NB4 (cell line): ENCODE measurements around the gene UROC1.

Source experiments
- DNase-seq: peaks from one replicate; pipeline ENCODE4 v3.0.0; 2010; ENCODE audit warnings: low read depth
- H3K4me3 ChIP-seq: one replicate; pipeline ENCODE4 v1.5.1; 2011; ENCODE audit warnings: mild to moderate bottlenecking, low read depth, low read length, moderate library complexity
- CTCF ChIP-seq: IDR thresholded peaks from one replicate; pipeline ENCODE4 v1.5.1; 2012; ENCODE audit warnings: low read depth, low read length
- MAX ChIP-seq: IDR thresholded peaks from 2 replicates; pipeline ENCODE4 v1.6.1; 2011; ENCODE audit warnings: low read depth, low read length
- MYC ChIP-seq: IDR thresholded peaks from 2 replicates; pipeline ENCODE4 v1.6.1; 2011; ENCODE audit warnings: low read depth, low read length
- POLR2A ChIP-seq: IDR thresholded peaks from 2 replicates; pipeline ENCODE4 v1.6.1; 2011; ENCODE audit warnings: mild to moderate bottlenecking; ENCODE audit not compliant: insufficient read length; ENCODE audit errors: extremely low read depth

UROC1 gene

GRCh38 chr3:126517291-126517951 lies at the start of gene UROC1:
TSS of gene UROC1 (minus strand) at chr3:126517773. CDS start at chr3:126517719, 54 bp downstream.
- TF ChIP-seq MAX (no peak), CTCF (no peak), MYC (no peak), POLR2A (no peak)
- no peak for DNase-seq

GRCh38 chr3:126562737-126563276 lies 45.2 kb upstream of the UROC1 start:
- no peak for DNase-seq
- TF ChIP-seq MAX (no peak), MYC (no peak), CTCF (no peak), POLR2A (no peak)
- no peak overlapping the region for H3K4me3 ChIP-seq

More at GRCh38 chr3:126517291-126517951, at the start of gene UROC1:
- H3K4me3 ChIP-seq = no peak within 1 kb of the TSS

GRCh38 chr3:126558336-126559071 lies 40.9 kb upstream of the UROC1 start, which contains the start of gene C3orf22:
TSS of gene C3orf22 (minus strand) at chr3:126558932. CDS start at chr3:126553390, 5,542 bp downstream.
- DNase-seq = no peak
- no peak within 1 kb of the TSS for H3K4me3 ChIP-seq
- TF ChIP-seq POLR2A = no peak
- no peak for TF ChIP-seq CTCF
- TF ChIP-seq MAX = no peak
- no peak for TF ChIP-seq MYC

- DNase-seq = no peak
- no peak for TF ChIP-seq POLR2A
- TF ChIP-seq MAX = no peak
- TF ChIP-seq CTCF = no peak
- TF ChIP-seq MYC = no peak
- no peak overlapping the region for H3K4me3 ChIP-seq
Observed at GRCh38 chr3:126557761-126558160, 40.2 kb upstream of the UROC1 start.

- TF ChIP-seq POLR2A (no peak), MAX (no peak), CTCF (no peak), MYC (no peak)
Observed at GRCh38 chr3:126557415-126557745, 39.8 kb upstream of the UROC1 start.

More at GRCh38 chr3:126557415-126557745, 39.8 kb upstream of the UROC1 start:
- DNase-seq = no peak
- H3K4me3 ChIP-seq = no peak overlapping the region
